DND-41 (cell line): ENCODE measurements around the gene UBD.

ENCODE experiments used
- CTCF ChIP-seq: IDR thresholded peaks from 2 replicates; pipeline ENCODE4 v1.5.1; 2012; ENCODE audit warnings: borderline replicate concordance, low read length, moderate library complexity, mild to moderate bottlenecking; ENCODE audit not compliant: poor library complexity, severe bottlenecking; ENCODE audit errors: extremely low read depth
- EZH2 ChIP-seq: IDR thresholded peaks from 3 replicates; pipeline ENCODE4 v1.6.1; 2012; ENCODE audit warnings: borderline replicate concordance, low read depth, mild to moderate bottlenecking, moderate library complexity, low read length, inconsistent platforms; ENCODE audit not compliant: severe bottlenecking

- TF ChIP-seq CTCF (no peak), EZH2 (no peak)
Measured at GRCh38 chr6:29597184-29597583, 37.7 kb upstream of the UBD start.
